Caki2 (cell line): ENCODE results near the gene RAB26. TPM values are rescaled to one million over a fixed set of nuclear protein-coding genes. Genes with fewer than 3 reads are reported as not detected.

Source experiments
- DNase-seq: peaks from one replicate; pipeline ENCODE4 v3.0.0-alpha.2; 2015; ENCODE audit warnings: low read depth
- in situ Hi-C: cut with HindIII; loops from 2 replicates; pipeline ENCODE4 v1.10.0; 2016; ENCODE audit warnings: low sequenced_read_pairs, low pct_unique_long_range_greater_than_20kb, mixed read lengths
- total RNA-seq: library from RNA; depleted of rRNA; stranded (reverse); fragments of >200 nt; shearing (Covaris generic); gene quantifications from 2 replicates; pipeline ENCODE4 v1.2.3, GENCODE V29; 2014; ENCODE audit warnings: low replicate concordance

The RAB26 gene
- total RNA-seq, 1 experiment from 2014 or later, result 9.5 TPM

- in situ Hi-C loops, result no loop called here
- DNase-seq, result no peak
These were observed 22.4 kb downstream of the RAB26 start for GRCh38 chr16:2170587-2171435.

- in situ Hi-C loops, result no loop called here
- no peak for DNase-seq
These were observed 23.3 kb downstream of the RAB26 start for GRCh38 chr16:2171601-2172178.

- DNase-seq, result no peak
- in situ Hi-C loops, result no loop called here
These were observed 24.4 kb downstream of the RAB26 start for GRCh38 chr16:2172688-2173335.

GRCh38 chr16:2173366-2173765 is 24.9 kb downstream of the RAB26 start:
- in situ Hi-C loops, result no loop called here
- DNase-seq, result no peak

GRCh38 chr16:2173916-2174315 is 25.5 kb downstream of the RAB26 start:
- in situ Hi-C loops, result no loop called here
- DNase-seq, result no peak

- in situ Hi-C loops, result no loop called here
- DNase-seq, result no peak
These were observed 26.1 kb downstream of the RAB26 start for GRCh38 chr16:2174396-2175131.

GRCh38 chr16:2175454-2175853 is 27.0 kb downstream of the RAB26 start:
- no peak for DNase-seq
- in situ Hi-C loops, result no loop called here

GRCh38 chr16:2176047-2176446 is 27.6 kb downstream of the RAB26 start:
- in situ Hi-C loops, result no loop called here
- DNase-seq, result no peak

GRCh38 chr16:2177101-2177500 is 28.7 kb downstream of the RAB26 start:
- no peak for DNase-seq
- in situ Hi-C loops, result no loop called here

GRCh38 chr16:2177561-2177960 is 29.1 kb downstream of the RAB26 start:
- in situ Hi-C loops, result no loop called here
- no peak for DNase-seq

GRCh38 chr16:2178321-2179106 is 30.1 kb downstream of the RAB26 start:
- in situ Hi-C loops, result no loop called here
- no peak for DNase-seq

- in situ Hi-C loops, result no loop called here
- DNase-seq, result no peak
These were observed 30.7 kb downstream of the RAB26 start for GRCh38 chr16:2179107-2179501.

- no peak for DNase-seq
- in situ Hi-C loops, result no loop called here
These were observed 31.2 kb downstream of the RAB26 start for GRCh38 chr16:2179576-2179975.

- DNase-seq, result no peak
- in situ Hi-C loops, result no loop called here
These were observed 32.0 kb downstream of the RAB26 start for GRCh38 chr16:2180461-2180860.

GRCh38 chr16:2180962-2181923 is 32.8 kb downstream of the RAB26 start:
- DNase-seq, result no peak
- in situ Hi-C loops, result no loop called here

GRCh38 chr16:2181952-2182351 is 33.5 kb downstream of the RAB26 start:
- no peak for DNase-seq
- in situ Hi-C loops, result no loop called here

- in situ Hi-C loops, result no loop called here
- DNase-seq, result peak; percentile 54
These were observed 35.2 kb downstream of the RAB26 start for GRCh38 chr16:2183671-2184070.
